GM13976 (cell line): ENCODE data around the gene ERICH2.
"Not testable (repeated sequence)": the region's sequence is repeated elsewhere in the genome, so short reads cannot be mapped to it uniquely, and the experiment has no call there.

Source experiments
- DNase-seq: peaks from one replicate; pipeline ENCODE4 v3.0.0; 2012; ENCODE audit warnings: low spot score
- in situ Hi-C: fragments of 300-500 bp; cut with MboI; formaldehyde crosslinking; loops from one replicate; pipeline ENCODE4 v1.12.0; 2022; ENCODE audit warnings: low sequenced_read_pairs, mixed read lengths, inconsistent platforms; ENCODE audit not compliant: unreplicated experiment
- TF ChIP-seq, protein P1 (sequence below): IDR thresholded peaks from 2 replicates; pipeline ENCODE4 v1.5.1; 2012; ENCODE audit warnings: borderline replicate concordance, mild to moderate bottlenecking; ENCODE audit not compliant: insufficient read depth; ENCODE audit errors: extremely low read depth, missing control alignments, control extremely low read depth

Gene ERICH2, protein sequence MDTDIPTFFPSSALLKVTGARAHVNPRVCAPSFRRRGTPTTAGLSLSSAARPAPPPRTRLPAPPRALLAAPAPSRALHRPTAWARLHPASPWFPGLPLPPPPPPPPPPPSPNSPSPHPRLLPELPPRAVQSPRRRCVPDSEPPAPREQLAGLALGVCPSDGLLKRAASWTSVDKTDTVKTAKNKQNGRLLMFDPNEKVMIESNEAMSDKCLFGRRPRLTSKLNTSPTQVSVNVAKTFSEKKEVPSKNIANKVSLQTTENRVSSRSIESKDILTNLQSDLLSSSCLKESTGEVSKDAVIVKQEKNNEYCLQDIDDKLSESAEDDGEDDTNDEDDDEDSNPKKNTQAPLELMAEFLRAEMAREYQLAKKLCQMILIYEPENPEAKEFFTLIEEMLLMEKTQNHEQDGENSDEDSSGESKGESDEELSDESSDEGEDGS

DNA sequence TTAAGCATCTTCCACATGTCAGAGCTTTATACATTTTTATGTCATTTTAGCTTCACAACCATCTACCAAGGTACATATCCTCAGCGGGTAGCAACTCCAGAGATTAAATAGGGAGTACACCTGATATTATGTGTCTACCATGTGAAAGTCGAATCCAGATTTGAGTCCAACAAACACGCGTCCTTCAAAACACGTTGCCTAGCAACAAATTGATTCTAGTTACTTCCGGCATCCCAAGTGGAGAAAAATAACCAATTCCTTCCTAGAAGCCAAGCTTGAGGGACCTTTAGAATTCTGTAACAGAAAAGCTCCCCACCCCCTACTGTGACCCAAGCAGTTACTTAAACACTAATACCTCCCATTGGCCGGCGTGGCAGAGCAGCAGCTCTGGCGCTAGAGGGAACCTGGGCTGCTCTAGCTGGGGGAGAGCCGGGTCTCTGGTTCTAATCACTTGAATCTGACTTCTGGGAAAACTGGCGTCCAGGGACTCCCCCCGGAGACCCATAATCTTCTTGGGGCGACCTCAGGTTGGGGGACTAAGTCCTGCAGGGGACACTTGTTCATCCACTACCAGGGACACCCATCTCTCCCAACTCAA, at the start of gene ERICH2:
TSS of gene ERICH2 (plus strand) at position 371 of the 598 bp plus-strand sequence. CDS start 304 bp downstream, outside the sequence.
- TF ChIP-seq, protein P1, sequence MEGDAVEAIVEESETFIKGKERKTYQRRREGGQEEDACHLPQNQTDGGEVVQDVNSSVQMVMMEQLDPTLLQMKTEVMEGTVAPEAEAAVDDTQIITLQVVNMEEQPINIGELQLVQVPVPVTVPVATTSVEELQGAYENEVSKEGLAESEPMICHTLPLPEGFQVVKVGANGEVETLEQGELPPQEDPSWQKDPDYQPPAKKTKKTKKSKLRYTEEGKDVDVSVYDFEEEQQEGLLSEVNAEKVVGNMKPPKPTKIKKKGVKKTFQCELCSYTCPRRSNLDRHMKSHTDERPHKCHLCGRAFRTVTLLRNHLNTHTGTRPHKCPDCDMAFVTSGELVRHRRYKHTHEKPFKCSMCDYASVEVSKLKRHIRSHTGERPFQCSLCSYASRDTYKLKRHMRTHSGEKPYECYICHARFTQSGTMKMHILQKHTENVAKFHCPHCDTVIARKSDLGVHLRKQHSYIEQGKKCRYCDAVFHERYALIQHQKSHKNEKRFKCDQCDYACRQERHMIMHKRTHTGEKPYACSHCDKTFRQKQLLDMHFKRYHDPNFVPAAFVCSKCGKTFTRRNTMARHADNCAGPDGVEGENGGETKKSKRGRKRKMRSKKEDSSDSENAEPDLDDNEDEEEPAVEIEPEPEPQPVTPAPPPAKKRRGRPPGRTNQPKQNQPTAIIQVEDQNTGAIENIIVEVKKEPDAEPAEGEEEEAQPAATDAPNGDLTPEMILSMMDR, result no peak
- DNase-seq, result peak; percentile 75
- in situ Hi-C loops, result no loop called here

DNA sequence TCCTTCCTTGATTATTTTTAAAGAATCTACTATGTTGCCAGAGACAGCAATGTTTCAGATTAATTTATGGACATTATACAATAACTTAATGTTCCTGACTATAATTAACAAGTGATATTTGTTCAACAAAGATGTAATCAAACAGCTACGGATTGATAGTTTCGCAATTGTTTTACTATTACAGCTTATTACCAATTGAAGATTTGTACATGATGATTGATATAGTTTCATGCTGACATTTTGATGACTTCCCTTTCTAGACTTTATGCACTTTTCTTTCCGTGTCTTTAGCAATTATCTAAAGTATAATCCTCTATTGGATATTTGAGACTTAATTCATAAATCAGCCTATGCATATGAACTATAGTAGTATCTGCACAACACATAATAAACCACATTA, 48.5 kb upstream of the ERICH2 start:
- TF ChIP-seq, protein P1, result no peak
- no peak for DNase-seq
- in situ Hi-C loops, result loop anchor here (25.0 kb wide), 1 partner anchor 1366 kb away; the partner anchor contains the start of gene DLX1

DNA sequence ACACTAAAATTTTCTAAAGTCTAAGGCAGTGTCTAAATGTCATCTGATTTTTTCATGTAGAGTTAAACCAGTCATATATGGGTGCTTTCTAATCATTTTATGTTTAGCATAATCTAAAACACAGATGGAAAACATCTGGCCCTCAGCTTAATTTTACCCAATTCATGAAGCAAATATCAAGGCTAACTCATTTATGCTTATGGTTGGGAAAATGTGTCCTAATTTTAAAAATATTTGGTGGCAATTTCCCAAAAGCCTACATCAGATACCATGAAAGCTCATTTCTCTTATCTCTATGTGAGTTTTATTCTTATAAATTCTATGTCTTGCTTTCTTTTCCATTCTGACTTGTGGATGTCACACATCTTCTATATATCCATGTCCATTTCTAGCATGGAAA, 47.9 kb upstream of the ERICH2 start:
- in situ Hi-C loops, result loop anchor here (25.0 kb wide), 1 partner anchor 1365 kb away; the partner anchor contains the start of gene DLX1
- no peak for DNase-seq
- TF ChIP-seq, protein P1, result no peak

DNA sequence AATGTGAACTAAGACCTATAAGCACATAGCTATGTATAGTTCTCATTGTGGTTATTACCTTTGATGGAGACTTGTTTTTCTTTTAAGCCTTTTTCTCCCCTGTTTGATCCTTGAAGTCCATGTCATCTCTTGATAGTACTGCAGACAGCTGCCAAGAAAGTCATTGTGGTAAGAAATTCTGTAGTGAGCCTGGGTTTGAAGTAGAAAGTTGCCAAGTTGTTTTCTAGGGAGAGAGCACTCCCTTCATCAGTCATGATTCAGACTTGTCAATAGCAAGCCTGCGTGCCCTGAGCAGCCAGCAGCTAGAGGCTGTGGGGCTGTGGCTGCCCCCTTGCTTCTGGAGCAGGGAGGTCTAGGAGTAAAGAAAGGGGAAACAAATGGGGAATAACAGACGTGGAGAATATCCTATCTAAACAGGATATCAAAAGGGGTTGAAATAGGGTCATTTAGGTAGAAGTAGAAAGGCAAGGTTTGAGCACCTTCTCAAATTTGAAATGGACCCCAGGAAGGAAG, 46.7 kb upstream of the ERICH2 start:
- no peak for DNase-seq
- TF ChIP-seq, protein P1, result no peak
- in situ Hi-C loops, result loop anchor here (25.0 kb wide), 1 partner anchor 1364 kb away; the partner anchor contains the start of gene DLX1

DNA sequence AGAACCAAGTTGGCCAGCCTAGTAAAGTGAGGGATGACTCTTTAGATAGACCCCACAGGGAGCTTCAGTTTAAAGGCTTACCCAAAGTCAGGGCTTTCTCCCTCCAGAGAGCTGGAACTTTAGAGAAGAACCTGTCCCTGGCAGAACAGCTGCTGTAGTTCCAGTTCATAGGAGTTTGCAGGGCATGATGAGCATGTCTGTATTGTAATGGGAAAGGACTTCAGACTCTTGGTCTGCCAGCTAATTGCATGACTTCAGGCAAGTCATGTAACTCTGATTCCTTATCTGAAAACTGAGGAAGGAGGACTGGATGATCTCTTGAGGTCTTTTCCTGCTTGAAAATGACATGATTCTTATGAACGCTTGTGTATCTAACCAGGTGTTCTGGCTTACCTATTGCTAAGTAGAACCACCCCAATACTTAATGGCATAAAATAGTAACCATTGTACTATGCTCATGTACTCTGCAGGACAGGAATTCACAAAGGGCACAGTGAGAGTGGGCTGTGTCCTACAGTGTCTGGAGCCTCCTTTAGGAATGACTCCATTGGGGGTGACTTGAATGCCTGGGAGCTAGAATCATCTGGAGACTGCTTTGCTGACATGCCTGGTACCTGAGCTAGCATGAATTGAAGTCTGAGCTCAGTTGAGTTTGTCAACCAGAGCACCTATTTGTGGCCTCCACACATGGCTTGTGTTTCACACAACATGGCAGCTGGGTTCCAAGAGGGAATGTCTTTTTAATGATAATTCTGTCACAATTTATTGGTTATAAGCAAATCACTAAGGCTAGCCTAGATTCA, 36.2 kb upstream of the ERICH2 start:
- TF ChIP-seq, protein P1, result no peak
- no peak for DNase-seq
- in situ Hi-C loops, result no loop called here

DNA sequence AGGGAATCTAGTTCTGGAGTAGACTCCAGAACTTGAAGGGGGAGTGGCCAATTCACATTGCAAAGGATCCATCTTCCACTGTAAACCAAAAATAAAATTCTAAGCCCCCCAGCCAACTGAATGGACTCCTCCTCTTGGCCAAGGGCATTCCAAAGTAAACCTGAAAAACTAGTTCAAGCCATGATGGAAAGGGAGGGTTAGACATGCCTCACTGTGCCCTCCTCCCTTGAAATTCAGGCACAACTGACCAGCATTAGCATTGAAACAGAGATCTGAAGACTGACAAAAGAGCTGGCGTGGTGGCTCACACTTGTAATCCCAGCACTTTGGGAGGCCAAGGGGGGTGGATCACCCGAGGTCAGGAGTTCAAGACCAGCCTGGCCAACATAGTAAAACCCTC, 35.6 kb upstream of the ERICH2 start:
- in situ Hi-C loops, DNase-seq: not testable (repeated sequence)

DNA sequence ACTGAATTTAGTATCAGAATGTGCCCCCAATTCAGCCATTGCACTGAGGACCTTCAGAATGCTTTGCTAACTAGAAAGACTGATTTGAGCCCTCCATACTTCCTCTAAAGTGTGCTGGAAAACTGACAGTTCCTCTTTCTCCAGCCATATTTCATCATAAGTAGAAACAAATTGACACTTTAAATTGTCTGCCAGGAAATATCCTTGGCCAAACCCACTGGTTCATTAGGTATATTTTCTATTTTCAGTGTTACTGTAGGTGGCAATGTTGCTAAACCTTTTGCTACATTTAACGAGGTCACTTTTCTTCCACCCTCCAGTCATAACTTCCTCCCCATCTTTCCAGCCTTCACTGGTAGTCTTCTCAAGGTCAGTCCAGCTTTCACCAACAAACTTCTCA, 33.5 kb upstream of the ERICH2 start:
- DNase-seq, result no peak
- in situ Hi-C loops, result no loop called here
- TF ChIP-seq, protein P1, result no peak
